Kasumi-1 (cell line): ENCODE data around the gene RGL1.

Experiments
- DNase-seq, 2 experiments: peaks; one replicate each; lab custom pipeline; 2025; lab: John Stamatoyannopoulos, UW

Gene RGL1

DNA sequence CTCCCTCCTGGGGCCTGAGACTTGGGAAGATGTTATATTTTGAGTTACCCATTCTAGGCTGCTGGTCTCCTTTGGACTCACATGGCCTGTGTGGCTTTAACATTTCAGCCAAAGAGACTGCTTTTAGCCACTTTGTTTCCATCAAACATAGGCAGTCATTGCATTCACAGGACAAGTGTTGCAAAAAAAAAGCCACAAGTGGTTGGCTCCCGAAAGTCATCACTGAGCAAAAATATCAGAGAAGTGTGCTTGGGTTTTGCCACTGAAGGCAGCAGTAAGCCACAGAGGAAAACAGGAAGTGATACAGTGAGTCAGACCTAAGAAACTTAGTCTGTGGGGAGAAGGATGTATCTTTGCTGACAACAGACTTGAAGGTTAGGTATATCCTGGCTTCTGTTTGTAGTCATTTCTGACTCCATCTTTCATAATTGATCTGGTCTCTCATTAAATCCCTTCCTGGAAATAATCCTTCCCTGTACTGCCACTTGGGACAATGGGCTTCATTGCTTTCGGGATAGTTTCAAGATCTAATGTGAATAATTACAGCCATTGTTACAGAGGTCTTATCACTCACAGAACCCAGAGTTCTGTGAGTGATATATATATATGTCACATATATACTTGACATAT, 151.8 kb downstream of the RGL1 start:
- peak; percentile 97 to 99 for DNase-seq

DNA sequence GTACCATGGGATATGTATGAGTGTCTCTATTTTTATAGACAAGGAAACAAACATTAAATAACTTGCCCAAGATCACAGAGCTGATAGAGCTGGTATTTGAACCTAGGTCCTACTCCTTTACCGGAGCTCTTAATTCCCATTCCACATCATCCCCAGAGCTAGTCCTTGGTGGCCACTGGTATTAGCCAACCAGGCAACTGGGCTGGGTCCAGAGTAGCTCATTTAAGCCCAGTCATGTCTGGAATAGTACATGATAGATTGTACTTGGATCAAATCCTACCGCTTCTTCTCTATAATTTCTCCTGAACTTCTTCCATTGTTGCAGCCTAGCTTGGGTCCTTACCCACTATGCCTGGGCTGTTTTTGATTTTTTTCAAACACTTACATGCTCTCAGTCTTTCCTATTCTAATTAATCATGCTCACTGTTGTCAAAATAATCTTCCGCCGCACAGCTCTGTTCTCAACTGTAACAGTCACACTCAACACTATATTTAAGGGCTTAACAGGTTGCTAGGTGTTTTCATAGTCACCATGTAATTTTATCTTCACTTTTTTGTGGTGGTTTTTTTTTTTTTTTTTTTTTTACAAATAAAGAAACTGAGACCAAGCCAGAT, 152.4 kb downstream of the RGL1 start:
- no peak for DNase-seq

DNA sequence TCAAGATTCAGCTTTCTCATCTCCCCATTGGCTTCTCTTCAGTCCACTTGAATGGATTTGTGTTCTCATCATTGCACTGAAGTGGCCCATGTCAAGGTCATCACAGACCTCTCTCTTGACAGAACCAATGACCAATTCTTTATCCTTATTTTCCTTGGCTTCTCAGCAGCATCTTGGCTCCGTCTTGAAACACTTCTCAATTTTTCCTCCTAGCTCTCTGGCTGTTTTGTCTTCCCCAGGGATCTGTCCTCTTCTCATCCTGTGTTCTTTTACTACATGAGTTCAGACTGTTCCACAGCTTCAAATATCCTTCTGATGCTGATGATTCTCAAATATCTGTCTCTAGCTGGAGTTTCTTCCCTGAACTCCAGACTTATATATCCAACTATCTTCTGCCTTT, 154.0 kb downstream of the RGL1 start:
- no peak for DNase-seq

DNA sequence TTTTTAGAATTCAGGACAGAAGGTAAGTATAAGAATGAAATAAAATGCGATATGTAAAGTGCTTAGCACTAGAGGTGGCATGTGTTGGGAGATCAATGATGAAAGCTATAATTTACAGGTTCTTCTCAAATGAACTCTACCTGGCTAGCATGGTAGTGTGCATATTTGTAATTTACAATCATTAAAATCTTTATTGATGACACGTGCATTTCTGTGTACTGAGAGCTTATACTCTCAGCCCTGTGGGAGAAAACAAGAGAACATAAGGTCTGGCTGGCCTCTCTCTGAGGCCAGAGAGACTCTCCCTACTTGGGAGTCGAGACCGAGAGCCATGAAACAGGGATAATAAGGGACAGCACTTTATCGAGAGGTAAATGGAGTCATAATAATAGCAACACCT, 156.2 kb downstream of the RGL1 start:
- DNase-seq: no peak

DNA sequence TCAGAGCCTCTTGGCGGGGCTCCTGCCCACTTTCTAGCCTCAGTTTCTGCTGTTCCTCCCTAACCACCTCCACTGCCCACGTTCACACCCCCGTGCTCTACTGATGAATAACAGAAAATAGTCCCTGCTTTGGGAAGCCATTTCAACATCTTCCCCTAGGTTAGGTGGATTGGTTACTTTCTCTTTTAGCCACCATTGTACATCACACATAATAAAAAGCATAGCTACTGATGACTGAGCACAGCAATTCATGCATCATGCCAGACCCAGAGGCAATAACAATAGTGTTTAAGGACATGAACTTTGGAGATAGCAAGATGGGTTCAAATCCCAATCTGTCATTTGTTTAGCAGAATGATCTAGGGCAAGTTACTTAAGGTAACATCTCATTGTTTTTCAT, 158.0 kb downstream of the RGL1 start:
- no peak for DNase-seq

DNA sequence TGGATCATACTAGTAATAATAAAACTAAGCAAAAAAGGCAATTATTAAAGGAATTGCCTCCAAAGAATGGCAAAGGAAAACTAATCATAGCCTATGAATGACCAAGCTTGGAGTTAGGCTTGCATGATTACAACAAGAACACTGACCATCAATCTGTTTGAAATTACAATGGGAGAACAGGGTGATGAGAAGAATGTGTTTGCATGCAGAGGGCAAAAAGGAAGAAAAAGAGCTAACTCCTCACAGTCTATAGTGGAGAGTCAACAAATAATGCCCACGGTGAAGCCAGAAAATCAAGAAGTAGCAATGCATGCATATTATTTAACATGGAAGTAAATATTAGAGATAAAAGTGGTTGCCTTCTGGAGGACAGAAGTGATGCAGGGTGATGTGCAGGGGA, 160.8 kb downstream of the RGL1 start:
- DNase-seq: no peak

DNA sequence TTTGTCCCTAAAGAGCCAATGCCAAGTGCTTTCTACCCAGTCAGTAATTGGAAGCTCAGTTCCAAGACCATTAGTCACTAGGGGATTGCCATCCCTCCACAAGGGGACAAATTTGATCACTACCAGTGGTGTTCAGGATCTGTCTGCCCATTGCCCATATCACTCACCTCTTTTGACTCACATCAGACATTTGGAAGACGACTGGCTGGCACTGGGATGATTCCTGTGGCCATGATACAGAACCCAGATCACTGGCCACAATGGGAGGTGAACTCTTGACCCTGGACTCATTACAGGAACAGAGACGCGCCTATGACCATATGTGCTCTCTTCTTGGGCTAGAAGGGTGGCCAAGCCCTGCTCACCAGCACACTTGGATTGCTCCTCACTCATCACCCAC, 161.6 kb downstream of the RGL1 start:
- no peak for DNase-seq

DNA sequence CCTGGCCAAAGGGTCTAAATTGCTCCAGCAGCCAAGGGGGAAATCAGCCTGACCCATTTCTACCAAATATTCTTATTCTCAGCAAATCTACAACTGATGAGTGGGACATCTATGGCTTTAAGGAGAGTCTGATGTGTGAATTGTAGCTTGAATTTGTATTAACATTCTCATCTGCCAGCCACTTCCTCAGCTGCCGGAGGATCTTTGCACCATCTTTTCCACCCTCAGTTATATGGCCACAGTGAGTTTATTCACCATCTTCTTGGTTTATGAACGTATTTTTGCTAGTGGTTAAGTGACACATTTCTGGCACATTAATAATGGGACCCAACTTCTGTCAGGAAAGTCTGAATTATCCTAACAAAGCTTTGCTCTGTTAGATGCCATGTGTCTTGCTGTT, 163.0 kb downstream of the RGL1 start:
- no peak for DNase-seq

DNA sequence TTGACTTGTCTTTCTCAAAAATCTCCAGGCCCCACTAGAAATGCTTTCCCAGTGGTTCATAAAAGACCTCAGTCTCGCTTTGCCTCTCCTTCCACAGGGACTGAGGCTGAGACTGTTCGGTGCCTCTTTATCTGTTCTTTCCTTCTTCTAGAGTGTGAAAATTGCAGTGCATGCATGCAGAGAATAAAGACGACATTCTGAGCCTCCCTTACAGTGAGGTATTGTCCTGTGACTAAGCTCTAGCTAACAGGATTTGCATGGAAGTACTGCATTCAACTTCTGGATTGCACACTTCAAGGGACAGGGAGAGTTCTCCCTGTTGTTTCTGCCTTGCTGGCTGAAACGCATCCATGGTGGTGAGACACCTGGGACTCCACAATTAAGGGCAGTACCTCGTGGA, 163.5 kb downstream of the RGL1 start:
- DNase-seq: no peak

DNA sequence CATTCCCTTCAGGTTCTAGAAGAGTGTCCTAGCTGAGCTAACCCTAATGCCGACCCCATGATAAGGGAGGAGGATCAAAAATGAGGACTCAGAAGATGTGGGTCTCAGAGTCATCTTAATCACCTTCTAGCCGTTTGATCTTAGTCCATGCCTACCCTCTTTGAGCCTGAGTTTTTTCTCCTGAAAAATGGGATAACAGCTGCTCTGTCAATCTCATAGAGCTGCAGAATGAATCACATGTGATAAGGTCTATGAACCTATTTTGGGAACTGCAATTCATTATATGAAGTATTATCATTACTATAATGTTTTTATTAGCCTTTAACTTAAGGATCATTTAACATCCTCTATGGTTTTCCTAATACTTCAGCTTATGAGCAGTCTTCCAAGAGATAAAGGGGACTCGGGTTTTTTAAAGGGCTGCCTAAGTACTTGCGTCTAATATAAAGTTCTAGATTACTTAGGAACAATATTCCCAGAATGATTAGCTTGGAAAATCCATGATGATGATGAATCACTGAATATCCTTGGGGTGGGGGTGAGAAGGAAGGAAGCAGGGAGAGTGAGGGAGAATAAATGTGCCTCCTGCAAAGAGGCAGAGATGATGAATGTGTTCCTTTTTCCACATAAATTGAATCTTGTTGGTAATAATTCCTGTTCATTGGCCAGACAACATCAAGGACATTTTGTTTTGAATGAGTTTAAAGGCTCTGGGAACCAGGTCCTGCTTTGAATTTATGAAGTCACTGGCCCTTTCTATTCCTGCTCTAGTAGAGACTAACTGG, 165.8 kb downstream of the RGL1 start:
- DNase-seq: no peak

DNA sequence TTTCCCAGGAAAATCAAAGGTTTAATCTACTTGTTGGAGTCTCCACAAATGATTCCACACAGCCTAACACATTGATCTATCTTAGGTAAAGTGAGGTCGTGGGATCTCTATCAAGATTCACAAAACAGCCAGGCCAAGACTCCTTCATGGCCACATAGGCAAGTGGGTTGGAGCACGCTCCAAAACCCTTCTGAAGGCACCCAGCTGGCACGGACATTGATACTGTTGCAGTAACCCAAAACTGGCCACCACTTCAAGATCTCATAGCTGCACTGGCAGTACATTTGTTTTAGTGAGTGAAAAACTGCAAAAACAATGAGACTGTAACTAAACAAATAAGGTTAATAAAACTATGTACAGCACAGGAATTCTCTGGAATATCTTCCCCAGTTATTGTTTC, 170.7 kb downstream of the RGL1 start:
- no peak for DNase-seq

DNA sequence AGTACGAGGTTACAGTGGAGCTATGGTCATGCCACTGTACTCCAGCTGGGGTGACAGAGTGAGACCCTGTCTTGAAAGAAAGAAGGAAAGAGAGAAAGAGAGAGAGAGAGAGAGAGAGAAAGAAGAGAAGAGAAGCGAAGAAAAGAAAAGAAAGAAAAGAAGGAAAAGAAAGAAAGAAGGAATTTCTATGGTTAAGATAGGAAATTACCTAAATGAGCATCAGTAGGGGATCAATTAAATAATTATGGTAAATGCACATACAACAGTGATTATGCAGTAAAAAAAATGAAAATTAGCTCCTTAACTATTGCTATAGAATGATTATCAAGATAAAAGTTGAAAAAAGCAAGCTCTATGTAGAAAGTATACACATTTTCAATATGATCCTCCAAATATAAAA, 172.8 kb downstream of the RGL1 start:
- no peak for DNase-seq
